A549 treated with CORT108297 at 1 μM for 4 hours (cell line): ENCODE results near the gene ARPC2. TPM values are rescaled to one million over a fixed set of nuclear protein-coding genes. Genes with fewer than 3 reads are reported as not detected.

Experiments used
- total RNA-seq: library from RNA; stranded (reverse); fragments of 200-300 nt; extraction: Qiagen RNA extraction; gene quantifications from 5 replicates; pipeline ENCODE4 v1.2.3, GENCODE V29; 2022

ARPC2 gene
- total RNA-seq, result 286 to 304 TPM (median 295 TPM) in 5 replicates

GRCh38 chr2:218216674-218217359 is at the start of gene ARPC2:
Gene ARPC2, plus strand, starts transcription at chr2:218217189. Its CDS starts 282 bp downstream, at chr2:218217471.

GRCh38 chr2:218260742-218261422 is 43.9 kb downstream of the ARPC2 start, which contains the start of gene GPBAR1:
Gene GPBAR1, plus strand, starts transcription at chr2:218261015. Its CDS starts 1,710 bp downstream, at chr2:218262725.

GRCh38 chr2:218269900-218270720 is 53.1 kb downstream of the ARPC2 start, which contains the start of the genes AAMP and PNKD:
Gene AAMP, minus strand, starts transcription at chr2:218270137. Its CDS starts 51 bp downstream, at chr2:218270086.
Gene PNKD, plus strand, starts transcription at chr2:218270519. Its CDS starts 17 bp downstream, at chr2:218270536.

GRCh38 chr2:218292048-218293014 is 75.3 kb downstream of the ARPC2 start, which contains the start of gene TMBIM1:
Gene TMBIM1, minus strand, starts transcription at chr2:218292503. Its CDS starts 10,362 bp downstream, at chr2:218282141.

Other genes starting within 250 kb of the ARPC2 start
- gene TNS1, start 214.2 kb upstream of the ARPC2 start, total RNA-seq, result 5.6 to 15.2 TPM (median 10.9 TPM) in 5 replicates
- gene RUFY4, start 147.9 kb upstream of the ARPC2 start, total RNA-seq, result not detected in 5 replicates
- 0.03 to 0.05 TPM in 2 of 5 replicates, not detected in the others for gene CXCR2, start 91.2 kb upstream of the ARPC2 start, total RNA-seq
- gene CXCR1, start 50.2 kb upstream of the ARPC2 start, total RNA-seq, result not detected in 5 replicates
- gene GPBAR1, start 43.8 kb downstream of the ARPC2 start, total RNA-seq, result 0.08 to 0.17 TPM (median 0.11 TPM) in 5 replicates
- gene AAMP, start 52.9 kb downstream of the ARPC2 start, total RNA-seq, result 123 to 183 TPM (median 129 TPM) in 5 replicates
- 51.5 to 73.2 TPM (median 69.8 TPM) in 5 replicates for gene PNKD, start 53.3 kb downstream of the ARPC2 start, total RNA-seq
- gene TMBIM1, start 75.3 kb downstream of the ARPC2 start, total RNA-seq, result 116 to 133 TPM (median 127 TPM) in 5 replicates
- gene CATIP, start 139.7 kb downstream of the ARPC2 start, total RNA-seq, result 0.15 to 0.21 TPM in 2 of 5 replicates, not detected in the others
- gene SLC11A1, start 165.1 kb downstream of the ARPC2 start, total RNA-seq, result 0.15 to 0.41 TPM (median 0.28 TPM) in 5 replicates
- gene CTDSP1, start 182.7 kb downstream of the ARPC2 start, total RNA-seq, result 58.4 to 80.3 TPM (median 74.6 TPM) in 5 replicates
- 0.17 to 0.37 TPM (median 0.25 TPM) in 5 replicates for gene VIL1, start 201.9 kb downstream of the ARPC2 start, total RNA-seq